Upper lobe of right lung (tissue), 1 donor: ENCODE results near the gene TGDS. TPM values are rescaled to one million over a fixed set of nuclear protein-coding genes. Genes with fewer than 3 reads are reported as not detected.

Experiments used
- ATAC-seq: fragments of 200-7000 bp; cut with Tn5 transposase; one replicate; pipeline ENCODE4 v1.9.1; 2020; ENCODE audit warnings: mild to moderate bottlenecking, moderate library complexity
- DNase-seq: peaks from one replicate; pipeline ENCODE4 v3.0.0-alpha.2; 2020
- H3K27ac ChIP-seq: fragments of 200-600 bp; one replicate; pipeline ENCODE4 v1.8.0; 2022
- H3K27me3 ChIP-seq: fragments of 200-600 bp; one replicate; pipeline ENCODE4 v1.8.0; 2022; ENCODE audit warnings: mild to moderate bottlenecking
- H3K36me3 ChIP-seq: fragments of 200-600 bp; one replicate; pipeline ENCODE4 v1.8.0; 2022
- H3K4me1 ChIP-seq: fragments of 200-600 bp; one replicate; pipeline ENCODE4 v1.8.0; 2022
- H3K4me3 ChIP-seq: fragments of 200-600 bp; one replicate; pipeline ENCODE4 v1.8.0; 2022; ENCODE audit warnings: mild to moderate bottlenecking
- H3K9me3 ChIP-seq: fragments of 200-600 bp; one replicate; pipeline ENCODE4 v1.8.0; 2022
- intact Hi-C: fragments of 100-400 bp; cut with DNase I; formaldehyde crosslinking; loops from one replicate; pipeline ENCODE4 v1.11.0; 2022
- total RNA-seq: library from RNA; stranded (reverse); fragmentation: NEBNext Ultra II Directional; extraction: Animal tissue kit (Norgen Biotek cat#: 25700); gene quantifications from one replicate; pipeline ENCODE4 v1.2.1, GENCODE V29; 2021
- TF ChIP-seq, protein P1 (sequence below): fragments of 200-600 bp; IDR thresholded peaks from one replicate; pipeline ENCODE4 v1.8.0; 2022; ENCODE audit warnings: antibody characterized with exemption
- donor health status: DM: no; HTN: yes; CAD: no; lungs with severe emphysema.

Gene TGDS
- total RNA-seq, 1 donor from 2014 or later, result 9.4 TPM

DNA sequence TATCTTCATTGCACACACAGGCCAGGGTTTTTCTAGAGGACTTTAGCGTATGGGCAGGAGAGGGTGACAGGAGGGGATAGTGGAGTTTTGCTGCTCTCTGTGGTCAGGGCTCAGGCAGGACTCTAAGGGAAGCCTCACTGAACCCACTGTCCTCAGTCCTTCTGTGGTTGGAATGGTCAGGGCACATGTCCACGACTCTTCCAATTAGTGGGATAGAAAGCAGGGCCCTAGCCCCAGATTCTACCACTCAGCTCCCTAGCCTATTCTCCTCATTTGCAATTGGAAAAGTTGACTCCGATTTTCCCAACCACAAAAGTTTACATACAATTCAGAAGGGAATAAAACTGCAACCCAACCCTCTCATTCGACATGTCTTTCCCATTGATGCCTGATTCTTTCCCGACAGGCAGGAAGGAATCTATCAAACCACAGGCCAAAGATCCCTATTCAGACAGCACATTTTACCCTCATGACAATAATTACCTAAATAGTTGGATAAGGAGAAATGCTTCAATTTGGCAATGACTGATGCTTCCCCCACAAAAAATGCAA, 38.2 kb downstream of the TGDS start:
- no peaks in the 10 kb centered on the region for H3K9me3 ChIP-seq
- intact Hi-C loops, result no loop called here

DNA sequence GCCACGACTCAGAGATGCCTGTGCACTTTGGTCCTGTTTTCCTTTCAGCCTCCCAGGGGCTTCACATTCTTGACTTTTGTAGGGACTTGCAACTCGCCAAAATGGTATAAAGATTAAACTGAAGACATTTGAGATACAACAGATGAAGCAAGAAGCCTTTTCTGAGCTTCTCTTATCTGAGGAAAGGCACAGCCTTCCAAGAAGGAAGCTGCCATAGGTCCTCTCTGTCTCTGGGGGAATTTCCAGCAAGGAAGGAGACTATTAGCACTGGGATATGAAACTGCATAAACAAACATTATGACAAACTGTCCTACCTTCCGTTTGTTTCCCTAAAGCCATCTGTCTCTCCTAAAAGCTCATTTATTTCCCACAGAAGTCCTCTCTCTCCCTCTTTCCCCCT, 39.3 kb downstream of the TGDS start:
- ATAC-seq (no peak), DNase-seq (no peak)
- Histone ChIP-seq H3K4me3 (no peak overlapping the region), H3K9me3 (no peaks in the 10 kb centered on the region), H3K27me3 (no peaks in the 10 kb centered on the region), H3K36me3 (no peaks in the 10 kb centered on the region), H3K27ac (no peak overlapping the region), H3K4me1 (no peaks in the 10 kb centered on the region)
- intact Hi-C loops, result no loop called here
- TF ChIP-seq, protein P1, sequence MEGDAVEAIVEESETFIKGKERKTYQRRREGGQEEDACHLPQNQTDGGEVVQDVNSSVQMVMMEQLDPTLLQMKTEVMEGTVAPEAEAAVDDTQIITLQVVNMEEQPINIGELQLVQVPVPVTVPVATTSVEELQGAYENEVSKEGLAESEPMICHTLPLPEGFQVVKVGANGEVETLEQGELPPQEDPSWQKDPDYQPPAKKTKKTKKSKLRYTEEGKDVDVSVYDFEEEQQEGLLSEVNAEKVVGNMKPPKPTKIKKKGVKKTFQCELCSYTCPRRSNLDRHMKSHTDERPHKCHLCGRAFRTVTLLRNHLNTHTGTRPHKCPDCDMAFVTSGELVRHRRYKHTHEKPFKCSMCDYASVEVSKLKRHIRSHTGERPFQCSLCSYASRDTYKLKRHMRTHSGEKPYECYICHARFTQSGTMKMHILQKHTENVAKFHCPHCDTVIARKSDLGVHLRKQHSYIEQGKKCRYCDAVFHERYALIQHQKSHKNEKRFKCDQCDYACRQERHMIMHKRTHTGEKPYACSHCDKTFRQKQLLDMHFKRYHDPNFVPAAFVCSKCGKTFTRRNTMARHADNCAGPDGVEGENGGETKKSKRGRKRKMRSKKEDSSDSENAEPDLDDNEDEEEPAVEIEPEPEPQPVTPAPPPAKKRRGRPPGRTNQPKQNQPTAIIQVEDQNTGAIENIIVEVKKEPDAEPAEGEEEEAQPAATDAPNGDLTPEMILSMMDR, result no peak

More for the DNA sequence above, 38.2 kb downstream of the TGDS start:
- H3K27me3 ChIP-seq, result no peaks in the 10 kb centered on the region
- TF ChIP-seq, protein P1, result no peak
- no peak overlapping the region for H3K27ac ChIP-seq
- H3K36me3 ChIP-seq, result no peaks in the 10 kb centered on the region
- no peak overlapping the region for H3K4me3 ChIP-seq
- no peak for ATAC-seq
- no peaks in the 10 kb centered on the region for H3K4me1 ChIP-seq
- DNase-seq, result no peak

DNA sequence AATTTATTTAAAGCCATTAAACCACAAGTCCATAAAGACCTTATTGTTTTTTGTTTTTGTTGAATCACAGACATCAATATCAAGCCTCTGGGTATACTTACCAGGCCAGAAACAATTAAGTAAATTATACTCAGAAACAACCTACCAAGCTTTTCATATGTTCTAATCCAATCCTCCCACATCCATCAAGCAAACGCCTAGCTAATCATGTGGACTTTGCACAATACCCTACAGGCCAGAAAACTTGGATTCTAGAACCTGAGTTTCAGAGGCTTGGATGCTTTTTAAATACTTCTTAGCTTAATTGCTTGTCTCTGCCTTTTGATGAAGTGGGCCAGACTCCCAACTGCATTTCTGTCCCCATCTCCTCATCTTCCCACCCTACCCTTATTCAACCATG, 39.9 kb downstream of the TGDS start:
- no peaks in the 10 kb centered on the region for H3K27me3 ChIP-seq
- no peak overlapping the region for H3K4me3 ChIP-seq
- ATAC-seq (no peak), DNase-seq (no peak)
- TF ChIP-seq, protein P1, result no peak
- H3K27ac ChIP-seq, result no peak overlapping the region
- H3K36me3 ChIP-seq, result no peaks in the 10 kb centered on the region
- intact Hi-C loops, result no loop called here
- no peaks in the 10 kb centered on the region for H3K4me1 ChIP-seq
- no peaks in the 10 kb centered on the region for H3K9me3 ChIP-seq

DNA sequence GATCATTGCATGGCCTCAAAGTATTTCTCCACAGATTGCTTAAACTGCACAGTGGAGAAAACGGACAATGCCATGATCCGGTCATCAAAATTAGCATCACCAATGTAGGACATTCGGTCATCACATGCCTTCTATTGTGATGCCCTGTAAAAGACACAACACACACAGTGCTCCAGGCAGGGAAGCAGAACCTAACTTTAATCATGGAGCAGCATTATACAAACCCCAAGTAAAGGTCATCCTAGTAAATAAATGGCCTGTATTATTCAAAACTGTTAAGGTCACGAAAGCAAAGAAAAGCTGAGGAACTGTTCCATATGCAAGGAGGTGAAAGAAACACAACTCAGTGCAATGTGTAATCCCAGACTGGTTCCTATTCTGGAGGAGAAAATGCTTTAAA, 42.2 kb downstream of the TGDS start:
- intact Hi-C loops, result no loop called here
- no peak for ATAC-seq

DNA sequence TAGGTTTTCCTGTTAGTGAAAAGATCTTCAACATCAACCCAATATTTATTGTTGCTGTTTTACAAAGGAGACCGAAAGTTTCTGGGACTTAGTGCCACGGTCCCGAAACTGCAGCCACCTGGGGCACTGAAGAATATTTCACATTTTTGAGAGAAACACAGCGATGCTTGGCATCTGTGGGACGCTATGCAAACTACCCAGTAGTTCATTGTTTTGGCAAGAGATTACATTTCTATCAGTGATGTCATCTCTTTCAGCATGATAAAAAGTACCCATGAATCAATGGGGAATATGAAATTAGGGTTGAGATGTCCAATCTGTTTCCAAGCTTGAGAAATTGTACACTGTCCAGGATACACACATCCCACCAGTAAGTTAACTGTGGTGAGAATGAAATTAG, 43.9 kb downstream of the TGDS start:
- TF ChIP-seq, protein P1, result no peak
- Histone ChIP-seq H3K36me3 (no peaks in the 10 kb centered on the region), H3K4me1 (peaks cover 7% of the 10 kb centered on the region), H3K27ac (no peak overlapping the region), H3K4me3 (no peak overlapping the region), H3K27me3 (no peaks in the 10 kb centered on the region), H3K9me3 (no peaks in the 10 kb centered on the region)
- ATAC-seq (no peak), DNase-seq (no peak)
- intact Hi-C loops, result no loop called here

More for the DNA sequence above, 42.2 kb downstream of the TGDS start:
- H3K36me3 ChIP-seq, result no peaks in the 10 kb centered on the region
- H3K4me3 ChIP-seq, result no peak overlapping the region
- DNase-seq, result no peak
- H3K4me1 ChIP-seq, result no peaks in the 10 kb centered on the region
- no peaks in the 10 kb centered on the region for H3K27me3 ChIP-seq
- no peak overlapping the region for H3K27ac ChIP-seq
- no peaks in the 10 kb centered on the region for H3K9me3 ChIP-seq
- TF ChIP-seq, protein P1, result no peak
